NB4 (cell line): ENCODE results near the gene RNF152.

Experiments
- DNase-seq: peaks from one replicate; pipeline ENCODE4 v3.0.0; 2010; ENCODE audit warnings: low read depth
- H3K4me3 ChIP-seq: one replicate; pipeline ENCODE4 v1.5.1; 2011; ENCODE audit warnings: mild to moderate bottlenecking, low read depth, low read length, moderate library complexity
- MYC ChIP-seq: IDR thresholded peaks from 2 replicates; pipeline ENCODE4 v1.6.1; 2011; ENCODE audit warnings: low read depth, low read length
- POLR2A ChIP-seq: IDR thresholded peaks from 2 replicates; pipeline ENCODE4 v1.6.1; 2011; ENCODE audit warnings: mild to moderate bottlenecking; ENCODE audit not compliant: insufficient read length; ENCODE audit errors: extremely low read depth
- TF ChIP-seq, protein P1 (sequence below): IDR thresholded peaks from 2 replicates; pipeline ENCODE4 v1.6.1; 2011; ENCODE audit warnings: low read depth, low read length
- TF ChIP-seq, protein P2 (sequence below): IDR thresholded peaks from one replicate; pipeline ENCODE4 v1.5.1; 2012; ENCODE audit warnings: low read depth, low read length

RNF152 gene

DNA sequence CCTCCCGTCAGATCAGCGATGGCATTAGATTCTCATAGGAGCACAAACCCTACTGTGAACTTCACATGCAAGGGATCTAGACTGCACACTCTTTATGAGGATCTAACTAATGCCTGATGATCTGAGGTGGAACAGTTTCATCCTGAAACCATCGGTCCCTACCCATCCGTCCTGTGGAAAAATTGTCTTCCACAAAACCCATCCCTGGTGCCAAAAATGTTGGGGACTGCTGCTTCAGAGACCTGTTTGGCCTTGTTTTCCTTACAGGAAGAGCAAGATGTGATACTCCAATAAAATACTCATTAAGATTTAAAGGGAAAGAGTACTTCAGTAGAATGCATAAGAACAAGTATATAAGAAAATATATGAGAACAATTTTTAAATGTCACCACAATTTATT, 71.1 kb downstream of the RNF152 start:
- no peak for DNase-seq
- TF ChIP-seq, protein P1, sequence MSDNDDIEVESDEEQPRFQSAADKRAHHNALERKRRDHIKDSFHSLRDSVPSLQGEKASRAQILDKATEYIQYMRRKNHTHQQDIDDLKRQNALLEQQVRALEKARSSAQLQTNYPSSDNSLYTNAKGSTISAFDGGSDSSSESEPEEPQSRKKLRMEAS = no peak
- no peak for TF ChIP-seq MYC
- no peak overlapping the region for H3K4me3 ChIP-seq

DNA sequence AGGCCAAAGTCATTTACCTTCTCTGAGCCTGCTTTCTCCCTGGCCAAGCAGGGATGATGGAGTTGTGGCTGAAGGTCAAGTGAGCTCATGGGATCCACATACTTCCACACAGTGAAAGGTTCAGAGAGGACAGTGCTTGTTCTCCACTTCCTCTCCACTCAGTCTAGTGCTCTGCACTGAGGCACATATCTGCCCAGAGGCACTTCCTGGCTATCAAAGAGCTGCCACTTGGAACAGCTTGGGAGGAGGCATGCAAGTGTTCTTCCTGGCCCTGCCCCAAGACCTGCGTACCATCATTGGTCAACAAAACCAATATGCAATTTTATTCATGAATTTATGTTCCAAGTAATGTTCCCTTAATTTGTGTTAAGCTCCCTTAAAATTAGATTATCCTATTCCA, 71.9 kb downstream of the RNF152 start:
- TF ChIP-seq, protein P1 = no peak
- TF ChIP-seq POLR2A (no peak), MYC (no peak)
- TF ChIP-seq, protein P2, sequence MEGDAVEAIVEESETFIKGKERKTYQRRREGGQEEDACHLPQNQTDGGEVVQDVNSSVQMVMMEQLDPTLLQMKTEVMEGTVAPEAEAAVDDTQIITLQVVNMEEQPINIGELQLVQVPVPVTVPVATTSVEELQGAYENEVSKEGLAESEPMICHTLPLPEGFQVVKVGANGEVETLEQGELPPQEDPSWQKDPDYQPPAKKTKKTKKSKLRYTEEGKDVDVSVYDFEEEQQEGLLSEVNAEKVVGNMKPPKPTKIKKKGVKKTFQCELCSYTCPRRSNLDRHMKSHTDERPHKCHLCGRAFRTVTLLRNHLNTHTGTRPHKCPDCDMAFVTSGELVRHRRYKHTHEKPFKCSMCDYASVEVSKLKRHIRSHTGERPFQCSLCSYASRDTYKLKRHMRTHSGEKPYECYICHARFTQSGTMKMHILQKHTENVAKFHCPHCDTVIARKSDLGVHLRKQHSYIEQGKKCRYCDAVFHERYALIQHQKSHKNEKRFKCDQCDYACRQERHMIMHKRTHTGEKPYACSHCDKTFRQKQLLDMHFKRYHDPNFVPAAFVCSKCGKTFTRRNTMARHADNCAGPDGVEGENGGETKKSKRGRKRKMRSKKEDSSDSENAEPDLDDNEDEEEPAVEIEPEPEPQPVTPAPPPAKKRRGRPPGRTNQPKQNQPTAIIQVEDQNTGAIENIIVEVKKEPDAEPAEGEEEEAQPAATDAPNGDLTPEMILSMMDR = no peak
- DNase-seq = no peak
- H3K4me3 ChIP-seq = no peak overlapping the region

DNA sequence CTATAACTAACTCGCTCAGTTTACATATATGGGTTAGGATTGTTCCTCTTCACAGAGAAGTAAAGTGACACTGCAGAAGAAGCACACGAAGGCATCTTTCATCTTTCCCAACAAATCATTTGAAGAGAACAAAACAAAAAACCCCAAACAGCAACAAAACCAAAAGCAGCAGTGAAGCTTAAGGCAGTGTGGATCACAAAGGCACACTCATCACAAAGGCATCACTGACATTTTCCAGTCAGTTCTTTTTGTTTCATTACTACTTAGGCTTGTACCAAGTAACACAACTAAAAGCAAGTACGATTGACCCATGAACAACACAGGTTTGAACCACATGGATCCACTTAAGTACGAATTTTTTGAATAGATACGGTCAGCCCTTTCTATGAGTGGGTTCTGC, 75.7 kb downstream of the RNF152 start:
- no peak overlapping the region for H3K4me3 ChIP-seq
- DNase-seq = no peak
- TF ChIP-seq MYC (no peak), POLR2A (no peak)
- TF ChIP-seq, protein P2 = no peak
- TF ChIP-seq, protein P1 = no peak

DNA sequence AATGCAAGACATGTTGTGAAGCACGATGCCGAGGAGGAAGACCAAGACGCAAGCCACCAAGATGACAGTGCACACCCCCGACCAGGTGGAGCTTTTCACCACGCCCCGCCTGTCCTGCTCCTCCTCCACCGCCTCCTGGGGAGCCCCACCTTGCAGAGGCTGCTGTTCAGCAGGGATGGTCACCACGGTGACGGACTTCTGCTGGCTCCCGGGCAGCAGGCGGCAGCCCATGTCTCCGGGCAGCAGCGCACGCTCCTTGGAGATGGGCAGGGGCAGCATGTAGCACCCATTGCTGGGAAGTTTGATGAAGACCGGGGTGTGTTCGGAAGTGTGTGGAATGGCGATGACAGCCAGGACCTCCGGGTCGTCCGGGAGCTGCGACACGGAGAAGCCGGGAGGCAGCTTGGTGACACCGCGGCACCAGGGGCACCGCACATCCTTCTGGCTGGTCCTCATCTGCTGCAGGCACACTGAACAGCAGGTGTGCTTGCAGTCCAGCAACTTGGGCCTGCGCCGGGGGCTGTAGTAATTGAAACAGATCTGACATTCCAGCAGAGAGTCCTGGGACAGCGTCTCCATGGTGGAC, 76.8 kb downstream of the RNF152 start:
- no peak overlapping the region for H3K4me3 ChIP-seq
- TF ChIP-seq POLR2A = no peak
- TF ChIP-seq MYC = no peak
- TF ChIP-seq, protein P1 = no peak
- TF ChIP-seq, protein P2 = no peak
- no peak for DNase-seq

DNA sequence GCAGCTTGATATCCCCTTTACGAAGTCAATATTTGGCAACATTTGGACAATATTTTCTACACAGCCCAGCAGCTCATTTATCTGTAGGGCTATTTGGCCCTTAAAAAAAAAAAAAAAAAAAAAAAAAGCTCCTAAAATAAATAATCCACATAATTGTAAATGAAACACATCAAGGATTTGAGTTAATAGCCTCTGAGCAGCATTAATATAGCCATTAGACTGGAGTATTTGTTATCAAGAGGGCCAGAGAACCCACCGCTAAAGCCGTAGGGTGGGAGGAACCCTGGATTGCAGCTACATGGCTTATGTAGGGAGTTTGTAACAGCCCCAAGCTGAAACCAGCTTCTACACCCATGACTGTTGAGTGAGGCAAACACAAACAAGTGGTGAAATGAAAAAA, 84.5 kb downstream of the RNF152 start:
- no peak for DNase-seq
- H3K4me3 ChIP-seq = no peak overlapping the region
- TF ChIP-seq, protein P1 = no peak
- TF ChIP-seq MYC (no peak), POLR2A (no peak)
- TF ChIP-seq, protein P2 = no peak

DNA sequence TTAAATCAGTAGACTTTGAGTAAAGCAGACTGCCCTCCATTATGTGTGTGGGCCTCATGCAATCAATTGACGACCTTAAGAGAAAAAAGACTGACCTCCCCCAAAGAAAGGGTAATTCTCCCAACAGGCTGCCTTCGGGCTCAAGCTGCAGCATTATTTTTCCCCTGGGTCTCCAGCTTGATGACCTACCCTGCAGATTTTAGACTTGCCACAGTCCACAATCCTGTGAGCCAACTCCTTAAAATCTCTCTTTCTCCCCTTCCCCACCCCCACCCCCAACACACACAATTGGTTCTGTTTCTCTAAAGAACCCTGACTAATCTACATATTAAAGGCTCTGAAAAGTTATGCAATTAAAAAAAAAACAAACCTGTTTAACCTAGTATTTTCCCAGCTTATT, 89.4 kb downstream of the RNF152 start:
- H3K4me3 ChIP-seq = no peak overlapping the region
- TF ChIP-seq, protein P1 = no peak
- TF ChIP-seq MYC (no peak), POLR2A (no peak)
- TF ChIP-seq, protein P2 = no peak
- no peak for DNase-seq
